UCSD-AML1 (cell line): ENCODE measurements around the gene SEMA3E.

ENCODE experiments used
- DNase-seq: peaks from one replicate; lab custom pipeline; 2025; ENCODE audit not compliant: unreplicated experiment; lab: John Stamatoyannopoulos, UW

Gene SEMA3E

GRCh38 chr7:83366629-83367028 lies 282.3 kb downstream of the SEMA3E start:
- DNase-seq = no peak

GRCh38 chr7:83365746-83366145 lies 283.2 kb downstream of the SEMA3E start:
- no peak for DNase-seq

- DNase-seq = no peak
These were observed 285.9 kb downstream of the SEMA3E start for GRCh38 chr7:83362871-83363550.

GRCh38 chr7:83359108-83359507 lies 289.8 kb downstream of the SEMA3E start:
- DNase-seq = no peak

- DNase-seq = no peak
These were observed 293.8 kb downstream of the SEMA3E start for GRCh38 chr7:83355143-83355542.

- no peak for DNase-seq
These were observed 300.9 kb downstream of the SEMA3E start for GRCh38 chr7:83347945-83348444.

GRCh38 chr7:83339907-83340306 lies 309.0 kb downstream of the SEMA3E start:
- no peak for DNase-seq

- DNase-seq = no peak
These were observed 310.5 kb downstream of the SEMA3E start for GRCh38 chr7:83338277-83338950.

- DNase-seq = no peak
These were observed 311.9 kb downstream of the SEMA3E start for GRCh38 chr7:83337050-83337449.

GRCh38 chr7:83326223-83326622 lies 322.7 kb downstream of the SEMA3E start:
- no peak for DNase-seq

- DNase-seq = no peak
These were observed 323.9 kb downstream of the SEMA3E start for GRCh38 chr7:83325083-83325482.

- no peak for DNase-seq
These were observed 324.3 kb downstream of the SEMA3E start for GRCh38 chr7:83324596-83324995.

- no peak for DNase-seq
These were observed 327.9 kb downstream of the SEMA3E start for GRCh38 chr7:83321011-83321410.

- DNase-seq = no peak
These were observed 335.0 kb downstream of the SEMA3E start for GRCh38 chr7:83313931-83314330.
